K562 (cell line): ENCODE data around the gene HES5. TPM values are rescaled to one million over a fixed set of nuclear protein-coding genes. Genes with fewer than 3 reads are reported as not detected.

Source experiments
- AFF4 ChIP-seq: sonication (generic); formaldehyde crosslinking; IDR thresholded peaks from 2 replicates; pipeline ENCODE4 v1.8.0; 2023; ENCODE audit warnings: mild to moderate bottlenecking, missing genetic modification reagents
- ATF1 ChIP-seq, 2 experiments: fragments of 450-650 bp in 1 of 2; IDR thresholded peaks; 2 replicates each; pipeline ENCODE4 v1.6.1; 2016; ENCODE audit warnings: missing compliant biosample characterization in 1 of 2, missing genetic modification characterization in 1 of 2
- CAMTA2 ChIP-seq: fragments of 250-450 bp; sonication (Bioruptor Pico); conservative IDR thresholded peaks from 2 replicates; pipeline ENCODE4 v1.5.1; 2022
- CREBBP ChIP-seq: IDR thresholded peaks from one replicate; pipeline ENCODE4 v1.6.1; 2012; ENCODE audit warnings: low read depth, mild to moderate bottlenecking, control low read depth, inconsistent platforms, low read length
- HDAC2 ChIP-seq: fragments of 450-650 bp; IDR thresholded peaks from 2 replicates; pipeline ENCODE4 v1.6.1; 2016; ENCODE audit warnings: mild to moderate bottlenecking
- HMGN3 ChIP-seq: IDR thresholded peaks from 2 replicates; pipeline ENCODE4 v1.6.1; 2011; ENCODE audit warnings: borderline replicate concordance, low read depth, mild to moderate bottlenecking, mixed read lengths, low read length; ENCODE audit not compliant: insufficient read length; ENCODE audit errors: extremely low read depth
- HNRNPUL1 ChIP-seq: fragments of 200-400 bp; formaldehyde crosslinking; IDR thresholded peaks from 2 replicates; pipeline ENCODE4 v1.6.1; 2017; ENCODE audit warnings: low read length
- HOXB6 ChIP-seq: fragments of 250-450 bp; sonication (Bioruptor Pico); IDR thresholded peaks from 2 replicates; pipeline ENCODE4 v1.5.1; 2022; ENCODE audit warnings: mild to moderate bottlenecking, borderline replicate concordance
- JUND ChIP-seq, 2 experiments: IDR thresholded peaks; 2 replicates in 1 of 2; 3 replicates in 1 of 2; pipeline ENCODE4 v1.6.1; 2011; ENCODE audit warnings: borderline replicate concordance in 2 of 2, low read depth in 2 of 2, low read length in 2 of 2, improper control_type of control experiment in 1 of 2, missing biosample characterization in 1 of 2, missing genetic modification characterization in 1 of 2, missing genetic modification reagents in 1 of 2
- KAT8 ChIP-seq: fragments of 450-650 bp; IDR thresholded peaks from 2 replicates; pipeline ENCODE4 v1.6.1; 2016; ENCODE audit warnings: low read depth, mild to moderate bottlenecking
- MCM3 ChIP-seq: fragments of 450-650 bp; IDR thresholded peaks from 2 replicates; pipeline ENCODE4 v1.6.1; 2016
- MIER1 ChIP-seq: fragments of 450-650 bp; IDR thresholded peaks from 2 replicates; pipeline ENCODE4 v1.6.1; 2016; ENCODE audit warnings: antibody characterized with exemption, mild to moderate bottlenecking, low read depth
- NFATC3 ChIP-seq: fragments of 450-650 bp; IDR thresholded peaks from 2 replicates; pipeline ENCODE4 v1.6.1; 2017; ENCODE audit warnings: mild to moderate bottlenecking
- RBM25 ChIP-seq: fragments of 200-400 bp; formaldehyde crosslinking; IDR thresholded peaks from 2 replicates; pipeline ENCODE4 v1.6.1; 2018; ENCODE audit warnings: low read length, low read depth, moderate library complexity; ENCODE audit not compliant: severe bottlenecking
- SREBF1 ChIP-seq: fragments of 150-350 bp; IDR thresholded peaks from 2 replicates; pipeline ENCODE4 v1.6.1; 2014; ENCODE audit warnings: antibody characterized with exemption, low read depth, low read length, borderline replicate concordance
- SRSF9 ChIP-seq: fragments of 200-400 bp; formaldehyde crosslinking; IDR thresholded peaks from 2 replicates; pipeline ENCODE4 v1.6.1; 2017; ENCODE audit warnings: low read depth, low read length, borderline replicate concordance
- SUPT5H ChIP-seq: fragments of 450-650 bp; IDR thresholded peaks from 2 replicates; pipeline ENCODE4 v1.6.1; 2016
- TFAP4 ChIP-seq: sonication (generic); formaldehyde crosslinking; IDR thresholded peaks from 2 replicates; pipeline ENCODE4 v1.8.0; 2022; ENCODE audit warnings: missing genetic modification reagents, mild to moderate bottlenecking, moderate library complexity, borderline replicate concordance
- TRIM24 ChIP-seq, 2 experiments: fragments of 450-650 bp; IDR thresholded peaks; 2 replicates each; pipeline ENCODE4 v1.6.1; 2016
- ZFP36 ChIP-seq: fragments of 150-350 bp; IDR thresholded peaks from 2 replicates; pipeline ENCODE4 v1.6.1; 2018; ENCODE audit warnings: low read length, low read depth; ENCODE audit not compliant: partially characterized antibody
- ZNF174 ChIP-seq: fragments of 250-450 bp; sonication (Bioruptor Pico); IDR thresholded peaks from 2 replicates; pipeline ENCODE4 v1.4.0; 2020; ENCODE audit warnings: mild to moderate bottlenecking
- ZNF408 ChIP-seq: fragments of 250-450 bp; sonication (Bioruptor Pico); IDR thresholded peaks from 2 replicates; pipeline ENCODE4 v1.4.0; 2020; ENCODE audit warnings: low read depth, mild to moderate bottlenecking, moderate library complexity
- ZNF561 ChIP-seq: fragments of 450-650 bp; formaldehyde crosslinking; conservative IDR thresholded peaks from 2 replicates; pipeline ENCODE4 v1.4.0; 2020; ENCODE audit warnings: mild to moderate bottlenecking, moderate library complexity
- polyA plus RNA-seq, 8 experiments: library from polyadenylated mRNA; depleted of rRNA in 4 of 8; stranded (reverse) in 5 of 8; unstranded in 3 of 8; fragments of >200 nt; fragmentation: Nextera tagmentation in 2 of 8; fragmentation: Illumina TruSeq in 1 of 8; extraction: Ambion mirVana in 2 of 8; extraction: Trizol in 1 of 8; gene quantifications; 2 replicates each; pipeline versions ENCODE4 v1.2.1 to v1.2.3, GENCODE V29; 2011 to 2014; ENCODE audit warnings: inconsistent platforms in 1 of 8, missing spikeins in 1 of 8
- total RNA-seq, 7 experiments: library from RNA; depleted of rRNA in 6 of 7; stranded (reverse); fragments of >200 nt in 6 of 7; fragmentation: Illumina TruSeq in 2 of 7; extraction: Trizol in 2 of 7; gene quantifications; 2 replicates each; pipeline versions ENCODE4 v1.2.1 to v1.2.3, GENCODE V29; 2011 to 2021; ENCODE audit warnings: low replicate concordance in 1 of 7
- TF ChIP-seq, protein P1 (sequence below): fragments of 450-650 bp; conservative IDR thresholded peaks from 2 replicates; pipeline ENCODE4 v1.6.1; 2016; ENCODE audit warnings: missing genetic modification characterization, low read depth, mild to moderate bottlenecking, control low read depth, missing compliant biosample characterization

Gene HES5
- total and polyA plus RNA-seq, 9 of the 15 experiments (the other 6 are each of a cell fraction or from before 2014, with no cell fraction given), result not detected

- TF ChIP-seq, protein P1, sequence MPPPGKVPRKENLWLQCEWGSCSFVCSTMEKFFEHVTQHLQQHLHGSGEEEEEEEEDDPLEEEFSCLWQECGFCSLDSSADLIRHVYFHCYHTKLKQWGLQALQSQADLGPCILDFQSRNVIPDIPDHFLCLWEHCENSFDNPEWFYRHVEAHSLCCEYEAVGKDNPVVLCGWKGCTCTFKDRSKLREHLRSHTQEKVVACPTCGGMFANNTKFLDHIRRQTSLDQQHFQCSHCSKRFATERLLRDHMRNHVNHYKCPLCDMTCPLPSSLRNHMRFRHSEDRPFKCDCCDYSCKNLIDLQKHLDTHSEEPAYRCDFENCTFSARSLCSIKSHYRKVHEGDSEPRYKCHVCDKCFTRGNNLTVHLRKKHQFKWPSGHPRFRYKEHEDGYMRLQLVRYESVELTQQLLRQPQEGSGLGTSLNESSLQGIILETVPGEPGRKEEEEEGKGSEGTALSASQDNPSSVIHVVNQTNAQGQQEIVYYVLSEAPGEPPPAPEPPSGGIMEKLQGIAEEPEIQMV (tag), result no peak
- TF ChIP-seq CREBBP, result no peak
- TF ChIP-seq HNRNPUL1, result no peak
- TF ChIP-seq HOXB6, result no peak
- no peak for TF ChIP-seq RBM25
- TF ChIP-seq ZNF408, result no peak
- no peak for TF ChIP-seq ATF1 (CRISPR knock-in tag; IDR thresholded peaks at IDR 0.05)
- TF ChIP-seq ATF1 (tag; IDR thresholded peaks at IDR 0.05), result no peak
- TF ChIP-seq SUPT5H, result no peak
- no peak for TF ChIP-seq ZNF174 (CRISPR knock-in tag)
- no peak for TF ChIP-seq MCM3
- TF ChIP-seq TFAP4 (CRISPR knock-in tag), result peak; percentile 59; the same call in 1 of the 2 replicates
- 0 out of 2 replicates have a peak, but pooled peaks have one; percentile 12 for TF ChIP-seq JUND (IDR thresholded peaks at IDR 0.05; ENCODE audit: borderline replicate concordance, low read depth, low read length)
- no peak; the same call in 2 of the 3 replicates for TF ChIP-seq JUND (tag; IDR thresholded peaks at IDR 0.05; ENCODE audit: borderline replicate concordance, low read depth, low read length)
- no peak for TF ChIP-seq HMGN3
- no peak for TF ChIP-seq HDAC2
- no peak for TF ChIP-seq ZNF561 (CRISPR knock-in tag)
- no peak for TF ChIP-seq TRIM24 (IDR thresholded peaks at IDR 0.05)
- no peak for TF ChIP-seq KAT8
- peak; percentile 58; the same call in 1 of the 2 replicates for TF ChIP-seq AFF4 (CRISPR knock-in tag)
- TF ChIP-seq ZFP36, result peak; percentile 40
- no peak for TF ChIP-seq SRSF9
- TF ChIP-seq MIER1, result no peak
- no peak for TF ChIP-seq NFATC3
- TF ChIP-seq CAMTA2 (CRISPR knock-in tag), result no peak
- TF ChIP-seq SREBF1, result no peak
Measured at GRCh38 chr1:2548068-2548589, 18.1 kb upstream of the HES5 start (continued).
